Stimulated activated CD8-positive, alpha-beta memory T cell treated with anti-CD3 and anti-CD28 coated beads, Interleukin-15, amount 100 ng/mL, for 48 hours (primary cell): Measurements from ENCODE around the gene AK5.

ENCODE experiments used
- DNase-seq, 2 donors: peaks; one replicate each; pipeline ENCODE4 v3.0.0-alpha.2; 2020; ENCODE audit warnings: low read depth in 2 of 2

The AK5 gene

DNA sequence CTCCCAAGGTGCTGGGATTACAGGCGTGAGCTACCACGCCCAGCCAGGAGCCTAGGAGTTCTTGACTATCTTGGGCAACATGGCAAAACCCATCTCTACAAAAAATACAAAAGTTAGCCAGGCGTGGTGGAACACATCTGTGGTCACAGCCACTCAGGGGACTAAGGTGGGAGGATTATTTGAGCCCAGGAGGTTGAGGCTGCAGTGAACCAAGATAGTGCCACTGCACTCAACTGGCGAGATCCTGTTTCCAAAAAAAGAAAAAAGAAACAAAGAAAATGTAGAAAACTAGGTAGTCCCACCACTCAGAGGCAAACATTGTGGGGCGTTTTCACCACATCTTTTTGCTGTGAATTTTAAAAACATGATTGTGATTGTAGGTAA lies 259.3 kb downstream of the AK5 start:
- no peak for DNase-seq

- DNase-seq, result no peak
Measured at GRCh38 chr1:77542813-77543420, 261.1 kb downstream of the AK5 start.

- no peak for DNase-seq
Measured at GRCh38 chr1:77543822-77544448, 262.1 kb downstream of the AK5 start.

DNA sequence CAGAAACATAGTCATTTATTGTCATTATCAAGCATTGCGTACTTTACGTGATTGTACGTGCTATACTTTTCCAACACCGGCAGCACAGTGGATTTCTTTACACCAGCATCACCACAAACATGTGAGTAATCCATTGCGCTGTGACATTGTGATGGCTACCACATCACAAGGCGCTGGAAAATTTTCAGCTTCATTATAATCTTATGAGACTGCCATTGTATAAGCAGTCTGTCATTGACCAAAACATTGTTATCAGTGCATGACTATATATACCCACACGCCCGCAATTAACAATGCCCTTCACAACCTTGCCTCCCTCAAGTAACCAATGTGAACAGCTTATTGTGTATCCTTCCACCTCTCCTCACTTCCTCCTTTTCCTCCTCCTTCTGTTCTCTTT lies 263.0 kb downstream of the AK5 start:
- DNase-seq, result no peak

GRCh38 chr1:77545970-77546369 lies 264.2 kb downstream of the AK5 start:
- DNase-seq, result no peak

- no peak for DNase-seq
Measured at GRCh38 chr1:77546890-77547289, 265.1 kb downstream of the AK5 start.

- no peak for DNase-seq
Measured at GRCh38 chr1:77548285-77548684, 266.5 kb downstream of the AK5 start.

DNA sequence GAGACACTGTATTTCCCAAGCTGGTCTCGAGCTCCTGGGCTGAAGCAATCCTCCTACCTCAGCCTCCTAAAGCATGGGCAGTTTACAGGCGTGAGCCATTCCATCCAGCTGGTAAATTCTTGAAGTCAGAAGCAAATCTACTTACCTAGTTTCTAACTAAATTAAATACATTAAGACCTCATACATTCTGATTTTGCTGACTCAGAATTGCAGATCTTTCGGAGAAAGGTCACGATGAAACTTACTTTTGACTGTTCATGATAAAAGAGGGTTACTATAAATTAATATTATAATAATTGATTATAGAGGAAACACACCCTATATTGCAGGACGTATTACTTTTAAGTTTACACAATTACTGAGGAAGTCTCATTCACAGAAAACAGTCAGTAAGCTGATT lies 268.3 kb downstream of the AK5 start:
- no peak for DNase-seq

GRCh38 chr1:77552626-77553025 lies 270.8 kb downstream of the AK5 start:
- DNase-seq, result no peak

DNA sequence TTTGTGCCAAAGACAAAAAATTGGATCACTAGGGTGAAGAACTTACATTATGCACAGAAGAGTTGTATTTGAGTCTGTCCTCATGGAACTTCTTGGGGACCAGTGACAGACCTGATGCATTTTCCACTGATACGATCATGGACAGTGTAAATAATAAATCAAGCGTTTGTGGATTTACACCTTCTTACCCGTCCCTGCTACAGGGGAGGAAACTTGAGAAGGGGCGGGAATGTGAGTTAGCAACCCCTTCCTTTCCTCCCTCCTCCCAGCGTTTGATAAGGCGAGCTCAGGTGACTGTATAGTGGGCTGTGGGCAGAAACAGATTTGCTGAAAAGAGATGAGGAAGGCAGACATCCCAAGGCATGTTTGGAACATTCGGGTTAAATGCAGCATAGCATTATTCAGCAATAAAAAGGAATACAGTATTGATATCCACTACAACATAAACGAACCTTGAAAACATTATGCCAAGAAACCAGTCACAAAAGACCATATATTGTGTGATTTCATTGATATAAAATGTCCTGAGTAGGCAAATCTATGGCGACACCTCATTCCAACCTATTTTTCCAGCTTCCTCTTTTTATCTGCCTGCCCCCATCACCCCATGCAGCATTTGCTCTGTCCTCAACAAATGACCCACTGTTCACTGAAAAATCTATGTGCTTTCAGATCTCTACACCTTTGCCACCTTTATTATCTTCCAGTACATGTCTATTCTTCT lies 271.9 kb downstream of the AK5 start:
- no peak for DNase-seq

- DNase-seq, result no peak
Measured at GRCh38 chr1:77556045-77556444, 274.2 kb downstream of the AK5 start.

DNA sequence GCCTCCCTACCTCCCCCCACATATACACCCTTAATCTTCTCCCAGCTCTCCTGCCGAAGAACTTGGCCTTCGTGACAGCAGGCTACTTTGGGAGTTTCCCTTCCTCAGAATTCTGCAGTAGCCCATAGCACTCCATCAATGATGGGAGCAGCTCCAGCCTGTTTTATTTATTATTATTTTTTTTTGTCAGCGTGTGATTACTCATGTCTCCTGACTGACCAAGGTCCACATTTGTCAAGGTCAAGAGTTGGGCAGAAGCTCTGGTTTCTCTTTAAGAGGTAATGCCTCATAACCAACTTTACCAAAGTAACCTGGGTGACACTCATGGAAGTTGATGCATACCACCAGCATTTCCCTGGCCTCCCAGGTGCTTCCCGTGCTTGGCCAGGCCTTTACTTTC lies 275.2 kb downstream of the AK5 start:
- no peak for DNase-seq

- DNase-seq, result no peak
Measured at GRCh38 chr1:77558591-77559164, 276.9 kb downstream of the AK5 start.

GRCh38 chr1:77560741-77561140 lies 278.9 kb downstream of the AK5 start:
- DNase-seq, result no peak

- DNase-seq, result no peak
Measured at GRCh38 chr1:77562596-77563150, 280.9 kb downstream of the AK5 start.

DNA sequence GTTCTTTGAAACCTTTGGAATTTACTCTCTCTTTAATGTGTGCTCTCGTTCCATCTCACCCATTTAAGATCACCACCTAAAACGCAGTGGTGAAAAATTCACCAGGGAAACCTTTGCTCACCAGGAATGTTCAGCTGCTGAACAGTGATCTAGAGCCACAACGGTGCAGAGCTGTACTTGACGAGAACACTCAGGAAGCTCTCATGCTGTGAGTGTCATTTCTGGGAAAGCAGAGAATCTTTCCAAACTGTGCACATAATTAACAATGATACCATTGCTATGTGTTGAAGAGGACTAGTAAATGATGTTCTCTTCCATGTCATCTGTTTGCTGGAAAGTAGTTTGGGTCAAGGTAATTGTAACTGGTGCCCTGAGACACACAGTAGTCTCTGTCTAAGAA lies 283.5 kb downstream of the AK5 start:
- no peak for DNase-seq

GRCh38 chr1:77571642-77572041 lies 289.8 kb downstream of the AK5 start:
- DNase-seq, result no peak

- DNase-seq, result no peak
Measured at GRCh38 chr1:77579547-77579946, 297.7 kb downstream of the AK5 start.

GRCh38 chr1:77582905-77583304 lies 301.1 kb downstream of the AK5 start:
- DNase-seq, result no peak

GRCh38 chr1:77583483-77583882 lies 301.7 kb downstream of the AK5 start:
- no peak for DNase-seq

DNA sequence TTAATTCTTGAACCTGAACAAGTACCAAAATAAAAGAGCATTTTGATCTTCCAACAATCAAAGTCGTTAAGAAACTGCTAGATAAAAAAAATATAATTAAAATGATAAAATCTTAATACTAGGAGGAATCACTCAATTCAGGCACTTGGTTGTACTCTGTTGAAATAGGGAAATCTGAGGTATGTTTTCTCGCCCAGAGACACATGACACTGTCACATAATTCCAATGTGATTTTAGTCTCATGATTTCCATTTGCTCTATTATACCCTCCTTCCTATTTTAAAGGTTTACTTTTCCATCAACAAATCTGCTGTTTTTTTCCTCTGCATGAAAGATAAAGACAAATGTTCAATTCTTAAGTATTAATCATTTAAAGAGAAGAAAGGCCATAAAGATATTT lies 303.1 kb downstream of the AK5 start:
- no peak for DNase-seq

- no peak for DNase-seq
Measured at GRCh38 chr1:77585610-77586314, 303.9 kb downstream of the AK5 start.
